Mesenchymal stem cell (in vitro differentiated cells and primary cell): ENCODE data around the gene ENPP1.

Experiments
- DNase-seq: peaks from one replicate; pipeline ENCODE4 v3.0.0-alpha.2; 2013
- H2AFZ ChIP-seq: one replicate; pipeline ENCODE4 v1.6.1; 2013; ENCODE audit warnings: low read depth, mild to moderate bottlenecking, control low read depth, inconsistent platforms, low read length, moderate library complexity
- H2AK5ac ChIP-seq: 2 replicates; pipeline ENCODE4 v1.6.1; 2013; ENCODE audit warnings: low read length, moderate library complexity, mild to moderate bottlenecking, inconsistent platforms; ENCODE audit not compliant: severe bottlenecking
- H2BK120ac ChIP-seq: one replicate; pipeline ENCODE4 v1.6.1; 2013; ENCODE audit warnings: low read depth, mild to moderate bottlenecking, inconsistent platforms, low read length, moderate library complexity
- H2BK12ac ChIP-seq, 2 experiments: one replicate each; pipeline ENCODE4 v1.6.1; 2013; ENCODE audit warnings: inconsistent platforms in 2 of 2, low read length in 2 of 2, mild to moderate bottlenecking in 2 of 2, moderate library complexity in 2 of 2, control low read depth in 1 of 2
- H2BK15ac ChIP-seq: one replicate; pipeline ENCODE4 v1.6.1; 2013; ENCODE audit warnings: mild to moderate bottlenecking, low read depth, inconsistent platforms; ENCODE audit not compliant: poor library complexity, severe bottlenecking
- H2BK5ac ChIP-seq: 2 replicates; pipeline ENCODE4 v1.6.1; 2013; ENCODE audit warnings: low read depth, mild to moderate bottlenecking, low read length, control low read depth, inconsistent platforms; ENCODE audit not compliant: poor library complexity, severe bottlenecking
- H3K14ac ChIP-seq, 2 experiments: one replicate each; pipeline ENCODE4 v1.6.1; 2013; ENCODE audit warnings: inconsistent platforms in 2 of 2, low read length in 2 of 2, control low read depth in 1 of 2, mild to moderate bottlenecking in 1 of 2, moderate library complexity in 1 of 2
- H3K18ac ChIP-seq, 2 experiments: one replicate each; pipeline ENCODE4 v1.6.1; 2013; ENCODE audit warnings: inconsistent platforms in 2 of 2, low read length in 2 of 2, control low read depth in 1 of 2, low read depth in 1 of 2, mild to moderate bottlenecking in 1 of 2
- H3K23ac ChIP-seq, 2 experiments: one replicate each; pipeline ENCODE4 v1.6.1; 2013; ENCODE audit warnings: inconsistent platforms in 2 of 2, low read length in 2 of 2, mild to moderate bottlenecking in 2 of 2, moderate library complexity in 2 of 2, control low read depth in 1 of 2
- H3K27ac ChIP-seq: 2 replicates; pipeline ENCODE4 v1.5.1; 2013; ENCODE audit warnings: mild to moderate bottlenecking, moderate library complexity, low read length, control low read depth, inconsistent platforms; ENCODE audit not compliant: poor library complexity, severe bottlenecking
- H3K27me3 ChIP-seq, 2 experiments: 2 replicates each; pipeline versions ENCODE4 v1.6.1 to v1.7.0; 2013; ENCODE audit warnings: low read length in 2 of 2, mild to moderate bottlenecking in 2 of 2, moderate library complexity in 2 of 2, control low read depth in 1 of 2, inconsistent platforms in 1 of 2; ENCODE audit not compliant: control insufficient read depth in 1 of 2, insufficient read depth in 1 of 2
- H3K36me3 ChIP-seq, 2 experiments: 2 replicates each; pipeline versions ENCODE4 v1.6.1 to v1.7.0; 2013; ENCODE audit warnings: low read length in 2 of 2, control low read depth in 1 of 2, inconsistent platforms in 1 of 2, low read depth in 1 of 2, mild to moderate bottlenecking in 1 of 2; ENCODE audit not compliant: insufficient read depth in 2 of 2, control insufficient read depth in 1 of 2
- H3K4ac ChIP-seq, 2 experiments: one replicate each; pipeline ENCODE4 v1.6.1; 2013; ENCODE audit warnings: inconsistent platforms in 2 of 2, low read length in 2 of 2, mild to moderate bottlenecking in 2 of 2, moderate library complexity in 2 of 2, control low read depth in 1 of 2, low read depth in 1 of 2
- H3K4me1 ChIP-seq: 2 replicates; pipeline ENCODE4 v1.6.1; 2013; ENCODE audit warnings: low read depth, low read length, control low read depth; ENCODE audit not compliant: control insufficient read depth, insufficient read depth
- H3K4me2 ChIP-seq: 2 replicates; pipeline ENCODE4 v1.6.1; 2013; ENCODE audit warnings: low read length, mild to moderate bottlenecking, inconsistent platforms; ENCODE audit not compliant: poor library complexity, severe bottlenecking
- H3K4me3 ChIP-seq, 2 experiments: 2 replicates each; pipeline versions ENCODE4 v1.5.1 to v1.7.0; 2013; ENCODE audit warnings: low read length in 2 of 2, mild to moderate bottlenecking in 2 of 2, control low read depth in 1 of 2, low read depth in 1 of 2; ENCODE audit not compliant: insufficient read depth in 1 of 2
- H3K79me1 ChIP-seq: replicated peaks from 2 replicates; pipeline ENCODE4 v1.6.1; 2013; ENCODE audit warnings: mild to moderate bottlenecking, control low read depth, low read length, inconsistent platforms; ENCODE audit not compliant: poor library complexity, severe bottlenecking
- H3K9ac ChIP-seq: 2 replicates; pipeline ENCODE4 v1.7.0; 2013; ENCODE audit warnings: mild to moderate bottlenecking, low read length, moderate library complexity
- H3K9me3 ChIP-seq: 2 replicates; pipeline ENCODE4 v1.7.0; 2013; ENCODE audit warnings: mild to moderate bottlenecking, low read length; ENCODE audit not compliant: control insufficient read depth
- H4K8ac ChIP-seq: one replicate; pipeline ENCODE4 v1.6.1; 2013; ENCODE audit warnings: inconsistent platforms, mild to moderate bottlenecking, low read length, moderate library complexity
- H4K91ac ChIP-seq: one replicate; pipeline ENCODE4 v1.6.1; 2013; ENCODE audit warnings: mild to moderate bottlenecking, low read length, inconsistent platforms
- WGBS: methylation state at CpG from one replicate; pipeline ENCODE4 v1.1.7; 2013; ENCODE audit warnings: mixed read lengths; 5-methylcytosine and 5-hydroxymethylcytosine counted together

The ENPP1 gene

DNA sequence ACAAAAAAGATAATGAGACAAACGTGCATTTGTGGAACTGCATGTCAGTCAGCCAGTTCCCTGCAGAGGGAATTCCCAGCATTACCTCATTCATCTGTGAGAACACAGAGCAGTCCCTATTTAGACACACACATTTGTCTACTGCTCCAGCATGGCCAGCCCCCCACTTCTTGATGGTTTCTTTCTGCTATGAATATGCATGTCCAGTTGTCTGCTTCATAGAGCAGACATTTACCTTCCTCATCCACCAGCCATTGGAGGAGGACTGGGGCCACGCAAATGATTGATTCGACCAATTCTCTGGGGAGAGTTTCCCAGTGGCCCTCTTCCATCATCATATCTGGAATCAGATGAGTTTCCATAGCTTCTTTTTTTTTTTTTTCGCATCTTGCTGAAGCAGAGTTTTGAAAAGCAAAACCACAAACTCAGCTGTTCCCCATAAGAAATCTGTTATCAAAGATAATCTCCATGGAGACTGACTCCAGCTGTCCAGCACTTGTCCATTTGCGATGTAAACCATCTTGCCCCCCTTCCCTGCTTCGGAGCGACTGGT is 11.8 kb downstream of the ENPP1 start:
- no peaks in the 10 kb centered on the region for H3K36me3 ChIP-seq
- H2BK15ac ChIP-seq, result no peak overlapping the region
- no peak overlapping the region for H4K8ac ChIP-seq
- H3K9me3 ChIP-seq, result no peaks in the 10 kb centered on the region
- no peak overlapping the region for H3K18ac ChIP-seq
- H4K91ac ChIP-seq, result no peak overlapping the region
- H2BK120ac ChIP-seq, result no peak overlapping the region
- H3K14ac ChIP-seq, result no peak overlapping the region
- H2AK5ac ChIP-seq, result no peak overlapping the region
- H3K23ac ChIP-seq, result no peak overlapping the region
- H3K4me1 ChIP-seq, result peaks cover 1% of the 10 kb centered on the region
- H3K79me1 ChIP-seq, result peaks cover 6% of the 10 kb centered on the region
- 77% methylated on average over 7 of the region's 7 CpGs for WGBS
- no peak overlapping the region for H3K4ac ChIP-seq
- no peaks in the 10 kb centered on the region for H3K27me3 ChIP-seq
- H3K4me3 ChIP-seq, result no peak overlapping the region
- peak; percentile 88 for DNase-seq
- H3K27ac ChIP-seq, result no peak overlapping the region
- no peak overlapping the region for H2AFZ ChIP-seq
- no peak overlapping the region for H2BK12ac ChIP-seq
- H3K4me2 ChIP-seq, result no peak overlapping the region
- no peak overlapping the region for H3K9ac ChIP-seq
- H2BK5ac ChIP-seq, result no peak overlapping the region

DNA sequence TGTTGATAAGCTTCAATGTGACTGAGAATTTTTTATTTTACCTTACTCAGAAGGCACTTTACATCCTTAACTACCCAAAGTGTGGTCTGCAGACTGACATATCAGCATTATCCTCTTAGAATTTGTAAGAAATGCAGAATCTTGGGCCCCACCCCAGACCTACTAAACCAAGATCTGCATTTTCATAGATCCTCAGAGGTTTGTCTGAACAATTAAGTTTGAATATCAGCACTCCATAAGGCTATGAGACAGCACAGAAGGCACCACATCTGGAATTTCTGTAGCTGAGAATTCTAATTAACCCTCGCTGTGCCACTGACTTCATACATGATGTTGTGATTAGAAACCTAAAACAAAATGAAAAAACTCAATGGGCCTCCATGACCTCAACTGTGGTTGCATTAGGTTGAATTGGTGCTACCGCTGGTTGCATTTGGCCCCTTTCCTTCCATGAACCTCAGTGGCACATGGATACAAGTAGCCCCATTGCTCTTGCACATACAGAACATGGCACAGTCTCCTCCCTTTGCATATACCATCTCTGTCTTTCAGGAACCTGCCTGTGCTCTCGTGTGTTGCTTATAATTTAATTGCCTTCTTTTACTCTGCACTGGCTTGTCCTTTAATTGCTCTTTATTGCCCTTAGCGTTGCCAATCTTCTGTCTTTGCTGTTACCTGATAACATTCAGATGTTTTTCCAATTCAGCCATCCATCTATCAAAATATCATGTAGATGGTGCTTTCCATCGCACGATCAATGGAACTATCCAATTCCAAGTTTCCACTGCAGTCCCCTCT is 13.4 kb downstream of the ENPP1 start:
- Histone ChIP-seq H3K18ac (no peak overlapping the region), H2BK12ac (no peak overlapping the region), H3K27ac (no peak overlapping the region), H2BK15ac (no peak overlapping the region), H3K23ac (no peak overlapping the region), H4K91ac (no peak overlapping the region), H3K27me3 (no peaks in the 10 kb centered on the region), H2BK120ac (no peak overlapping the region), H3K4me1 (peaks cover 1% of the 10 kb centered on the region), H3K79me1 (peaks cover 6% of the 10 kb centered on the region), H3K9ac (no peak overlapping the region), H2BK5ac (no peak overlapping the region), H3K36me3 (no peaks in the 10 kb centered on the region), H3K4me3 (no peak overlapping the region), H3K4me2 (no peak overlapping the region), H4K8ac (no peak overlapping the region), H3K14ac (no peak overlapping the region), H3K4ac (no peak overlapping the region), H3K9me3 (no peaks in the 10 kb centered on the region), H2AK5ac (no peak overlapping the region), H2AFZ (no peak overlapping the region)
- 94% methylated on average over 6 of the region's 6 CpGs for WGBS
- no peak for DNase-seq

DNA sequence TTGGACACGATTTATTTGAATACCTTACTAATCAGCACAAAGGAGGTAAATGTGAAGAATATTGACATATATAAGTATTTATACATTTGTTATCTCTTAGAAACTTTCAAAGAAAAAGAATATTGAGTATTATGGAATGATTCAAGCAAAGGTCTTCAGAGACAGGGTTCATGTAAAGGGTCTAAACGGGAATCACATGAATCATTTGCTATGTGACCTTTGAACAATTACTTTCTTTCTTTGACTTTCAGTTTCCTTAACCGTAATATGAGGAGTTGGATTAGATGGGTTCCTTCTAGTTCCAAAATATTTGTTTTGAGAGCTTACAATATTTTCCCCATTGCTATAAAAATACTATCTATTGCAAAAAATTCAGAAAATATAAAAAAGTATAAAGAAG is 14.3 kb downstream of the ENPP1 start:
- H3K79me1 ChIP-seq, result peaks cover 6% of the 10 kb centered on the region
- no peak overlapping the region for H3K27ac ChIP-seq
- no peak overlapping the region for H2AFZ ChIP-seq
- H3K9me3 ChIP-seq, result no peaks in the 10 kb centered on the region
- H2BK5ac ChIP-seq, result no peak overlapping the region
- no peak overlapping the region for H3K14ac ChIP-seq
- no peak overlapping the region for H4K91ac ChIP-seq
- H3K9ac ChIP-seq, result no peak overlapping the region
- WGBS, result 63% methylated on average over 1 of the region's 3 CpGs
- no peak overlapping the region for H3K18ac ChIP-seq
- H3K4me2 ChIP-seq, result no peak overlapping the region
- peaks cover 1% of the 10 kb centered on the region for H3K4me1 ChIP-seq
- H2BK15ac ChIP-seq, result no peak overlapping the region
- no peak overlapping the region for H3K4me3 ChIP-seq
- no peak overlapping the region for H4K8ac ChIP-seq
- H2BK120ac ChIP-seq, result no peak overlapping the region
- DNase-seq, result no peak
- no peaks in the 10 kb centered on the region for H3K36me3 ChIP-seq
- H3K23ac ChIP-seq, result no peak overlapping the region
- no peak overlapping the region for H3K4ac ChIP-seq
- no peak overlapping the region for H2AK5ac ChIP-seq
- no peaks in the 10 kb centered on the region for H3K27me3 ChIP-seq
- H2BK12ac ChIP-seq, result no peak overlapping the region

- no peak overlapping the region for H2BK15ac ChIP-seq
- H3K23ac ChIP-seq, result no peak overlapping the region
- no peaks in the 10 kb centered on the region for H3K36me3 ChIP-seq
- no peak overlapping the region for H3K9ac ChIP-seq
- H2AFZ ChIP-seq, result no peak overlapping the region
- H3K4me1 ChIP-seq, result peaks cover 1% of the 10 kb centered on the region
- H4K8ac ChIP-seq, result no peak overlapping the region
- no peak overlapping the region for H3K4ac ChIP-seq
- H3K27me3 ChIP-seq, result no peaks in the 10 kb centered on the region
- H2BK5ac ChIP-seq, result no peak overlapping the region
- 92% methylated on average over 3 of the region's 3 CpGs for WGBS
- H3K4me2 ChIP-seq, result no peak overlapping the region
- no peak overlapping the region for H3K14ac ChIP-seq
- no peak overlapping the region for H2AK5ac ChIP-seq
- H3K27ac ChIP-seq, result no peak overlapping the region
- H4K91ac ChIP-seq, result no peak overlapping the region
- DNase-seq, result no peak
- no peak overlapping the region for H2BK12ac ChIP-seq
- H3K4me3 ChIP-seq, result no peak overlapping the region
- H2BK120ac ChIP-seq, result no peak overlapping the region
- H3K18ac ChIP-seq, result no peak overlapping the region
- H3K9me3 ChIP-seq, result no peaks in the 10 kb centered on the region
- peaks cover 8% of the 10 kb centered on the region for H3K79me1 ChIP-seq
Observed at GRCh38 chr6:131823276-131823902, 15.6 kb downstream of the ENPP1 start.
